ENCODE measurements around the gene ANAPC15. TPM values are rescaled to one million over a fixed set of nuclear protein-coding genes. Genes with fewer than 3 reads are reported as not detected.

The ANAPC15 gene
- total and polyA plus RNA-seq, 9 of the 15 experiments (the other 6 are each of a cell fraction or from before 2014, with no cell fraction given) = 53.0 to 254 (median 75.7) TPM

GRCh38 chr11:72116019-72116755, 3.7 kb upstream of the ANAPC15 start (continued):
- TF ChIP-seq NFIC (IDR thresholded peaks at IDR 0.05) (no peak), BACH1 (tag; IDR thresholded peaks at IDR 0.05) (0 out of 2 replicates have a peak, but pooled peaks have one; percentile 42), L3MBTL2 (IDR thresholded peaks at IDR 0.05) (peak; percentile 10; the same call in 1 of the 2 replicates), RREB1 (CRISPR knock-in tag; IDR thresholded peaks at IDR 0.05) (no peak), FOXA1 (IDR thresholded peaks at IDR 0.05; ENCODE audit: borderline replicate concordance) (no peak), C11orf30 (IDR thresholded peaks at IDR 0.05; ENCODE audit: low read depth) (peak; percentile 54)
- TF ChIP-seq, protein P1, sequence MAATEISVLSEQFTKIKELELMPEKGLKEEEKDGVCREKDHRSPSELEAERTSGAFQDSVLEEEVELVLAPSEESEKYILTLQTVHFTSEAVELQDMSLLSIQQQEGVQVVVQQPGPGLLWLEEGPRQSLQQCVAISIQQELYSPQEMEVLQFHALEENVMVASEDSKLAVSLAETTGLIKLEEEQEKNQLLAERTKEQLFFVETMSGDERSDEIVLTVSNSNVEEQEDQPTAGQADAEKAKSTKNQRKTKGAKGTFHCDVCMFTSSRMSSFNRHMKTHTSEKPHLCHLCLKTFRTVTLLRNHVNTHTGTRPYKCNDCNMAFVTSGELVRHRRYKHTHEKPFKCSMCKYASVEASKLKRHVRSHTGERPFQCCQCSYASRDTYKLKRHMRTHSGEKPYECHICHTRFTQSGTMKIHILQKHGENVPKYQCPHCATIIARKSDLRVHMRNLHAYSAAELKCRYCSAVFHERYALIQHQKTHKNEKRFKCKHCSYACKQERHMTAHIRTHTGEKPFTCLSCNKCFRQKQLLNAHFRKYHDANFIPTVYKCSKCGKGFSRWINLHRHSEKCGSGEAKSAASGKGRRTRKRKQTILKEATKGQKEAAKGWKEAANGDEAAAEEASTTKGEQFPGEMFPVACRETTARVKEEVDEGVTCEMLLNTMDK (IDR thresholded peaks at IDR 0.05; ENCODE audit: borderline replicate concordance, insufficient read depth, low read depth, low read length, poor library complexity, severe bottlenecking) = no peak
